Activated CD8-positive, alpha-beta memory T cell treated with anti-CD3 and anti-CD28 coated beads, Interleukin-2, amount 50 U/mL, for 24 hours (primary cell): Measurements from ENCODE around the gene ASIP.
"Not testable (repeated sequence)": the region's sequence is repeated elsewhere in the genome, so short reads cannot be mapped to it uniquely, and the experiment has no call there.

Source experiments
- DNase-seq: peaks from one replicate; pipeline ENCODE4 v3.0.0-alpha.2; 2020; ENCODE audit errors: extremely low read depth

The ASIP gene, protein sequence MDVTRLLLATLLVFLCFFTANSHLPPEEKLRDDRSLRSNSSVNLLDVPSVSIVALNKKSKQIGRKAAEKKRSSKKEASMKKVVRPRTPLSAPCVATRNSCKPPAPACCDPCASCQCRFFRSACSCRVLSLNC

DNA sequence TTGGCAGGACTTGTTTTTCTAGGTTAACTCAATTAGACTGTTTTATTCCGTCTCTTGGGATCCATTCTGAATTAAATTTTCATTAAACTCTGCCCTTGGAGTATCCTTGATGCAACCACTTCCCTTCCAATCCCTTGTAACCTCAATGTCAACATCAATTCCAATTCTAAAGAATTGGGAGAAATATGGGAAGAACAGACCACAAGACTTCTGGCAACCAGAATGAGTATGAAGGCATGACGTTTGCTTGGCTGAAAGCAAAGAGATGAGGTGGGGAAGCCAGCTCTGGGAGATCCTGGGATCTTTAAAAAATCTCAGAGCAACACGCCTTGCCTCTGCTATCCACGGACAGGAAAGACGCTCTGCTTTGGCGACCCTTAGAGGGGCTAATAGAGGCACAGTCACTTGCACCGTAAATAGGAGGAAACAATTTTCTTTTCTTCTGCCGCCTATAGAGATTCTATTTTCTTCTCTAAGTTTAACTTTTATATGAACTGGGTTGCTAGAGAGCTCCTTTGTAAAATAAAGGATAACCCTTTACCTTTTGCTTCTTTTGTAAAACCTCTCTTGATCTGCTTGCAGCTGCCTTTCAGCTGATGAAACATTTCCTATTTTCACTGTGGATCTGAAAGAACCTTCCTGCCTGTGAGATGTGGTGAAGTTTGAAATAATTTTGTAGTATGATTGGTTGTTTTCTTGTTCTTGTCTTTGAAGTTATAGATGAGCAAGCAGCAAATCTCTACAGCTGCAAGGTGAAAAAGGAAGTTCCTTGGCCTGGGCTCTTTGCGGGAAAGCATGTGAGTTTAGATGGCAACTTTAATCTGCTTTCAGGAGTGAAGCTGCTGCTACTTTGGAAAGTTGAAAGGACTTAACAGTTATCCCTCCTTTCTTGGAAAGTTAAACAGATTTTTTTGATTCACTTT lies at the start of gene ASIP:
Gene ASIP (plus strand): TSS at position 731 of the 923 bp plus-strand sequence. CDS start 18,952 bp downstream, outside the sequence.
- no peak for DNase-seq

DNA sequence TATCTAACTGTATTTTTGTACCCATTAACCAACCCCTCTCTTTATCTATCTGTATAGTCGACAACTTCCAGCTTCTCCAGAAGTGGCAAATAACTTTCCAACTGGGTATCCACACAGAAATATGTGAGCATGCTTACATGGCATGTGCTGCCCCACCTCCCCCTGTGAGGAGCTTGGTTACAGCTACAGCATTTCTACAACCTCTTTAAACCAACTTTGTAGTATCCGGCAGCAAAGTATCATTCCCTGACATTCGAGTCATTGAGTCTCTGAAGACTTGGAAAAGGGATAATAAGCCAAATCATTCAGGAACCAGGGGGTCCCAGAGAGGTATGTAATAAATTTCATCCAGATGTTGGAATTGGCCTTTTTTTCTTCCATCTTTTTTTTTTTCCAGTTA lies 48.2 kb upstream of the ASIP start:
- no peak for DNase-seq

DNA sequence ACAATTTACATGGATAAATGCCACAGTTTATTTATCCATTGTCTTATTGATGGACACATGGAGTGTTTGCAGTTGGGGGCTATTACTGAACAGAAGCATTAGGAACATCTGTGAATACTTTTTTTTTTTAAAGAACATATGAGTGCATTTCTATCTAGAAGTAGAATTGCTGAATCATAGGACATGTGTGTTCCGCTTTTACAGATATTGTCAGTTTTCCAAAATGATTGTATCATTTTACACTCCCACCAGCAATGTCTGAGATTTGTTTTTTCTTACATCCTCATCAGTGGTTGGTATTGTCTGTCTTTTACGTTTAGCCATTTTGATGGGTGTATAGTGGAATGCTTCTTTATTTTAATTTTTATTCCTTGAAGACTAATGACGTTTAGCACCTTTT lies 42.0 kb upstream of the ASIP start:
- DNase-seq = no peak

DNA sequence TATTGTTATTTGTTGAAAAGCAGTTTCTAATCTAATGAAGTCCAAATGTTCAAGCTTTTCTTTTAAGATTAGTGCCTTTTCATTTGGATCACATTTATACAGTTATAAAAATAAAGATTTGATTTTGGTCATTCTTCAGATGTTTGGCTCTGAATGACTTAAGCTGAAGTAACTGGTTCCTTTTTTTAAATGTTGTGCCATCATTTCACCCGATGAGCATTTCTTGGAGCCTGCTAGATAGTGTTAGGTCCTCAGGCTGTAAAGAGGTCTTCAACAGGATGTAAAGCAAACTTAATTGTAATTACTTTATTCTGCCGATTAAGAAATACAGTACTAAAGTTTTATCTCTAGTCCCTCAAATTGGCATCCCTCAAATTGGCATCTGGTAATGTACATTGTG lies 41.2 kb upstream of the ASIP start:
- no peak for DNase-seq

DNA sequence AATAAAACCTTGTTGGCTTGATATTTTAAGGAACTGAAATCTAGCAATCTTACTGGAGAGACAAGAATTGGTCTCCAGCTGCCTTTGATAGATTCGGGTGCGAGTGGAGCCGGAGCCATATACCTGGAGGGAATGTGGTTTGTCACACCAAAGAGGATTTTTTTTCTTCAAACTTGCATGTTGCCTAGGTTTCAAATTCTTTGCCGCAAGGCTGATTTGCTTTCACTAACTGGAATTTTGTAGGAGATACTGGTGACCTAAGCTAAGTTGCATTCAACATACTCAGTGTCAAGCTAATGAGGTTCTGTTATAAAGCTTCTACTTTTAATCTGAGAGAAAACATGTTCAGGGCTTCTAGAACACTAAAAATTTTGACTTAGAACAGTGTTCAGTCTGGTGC lies 39.7 kb upstream of the ASIP start:
- no peak for DNase-seq

DNA sequence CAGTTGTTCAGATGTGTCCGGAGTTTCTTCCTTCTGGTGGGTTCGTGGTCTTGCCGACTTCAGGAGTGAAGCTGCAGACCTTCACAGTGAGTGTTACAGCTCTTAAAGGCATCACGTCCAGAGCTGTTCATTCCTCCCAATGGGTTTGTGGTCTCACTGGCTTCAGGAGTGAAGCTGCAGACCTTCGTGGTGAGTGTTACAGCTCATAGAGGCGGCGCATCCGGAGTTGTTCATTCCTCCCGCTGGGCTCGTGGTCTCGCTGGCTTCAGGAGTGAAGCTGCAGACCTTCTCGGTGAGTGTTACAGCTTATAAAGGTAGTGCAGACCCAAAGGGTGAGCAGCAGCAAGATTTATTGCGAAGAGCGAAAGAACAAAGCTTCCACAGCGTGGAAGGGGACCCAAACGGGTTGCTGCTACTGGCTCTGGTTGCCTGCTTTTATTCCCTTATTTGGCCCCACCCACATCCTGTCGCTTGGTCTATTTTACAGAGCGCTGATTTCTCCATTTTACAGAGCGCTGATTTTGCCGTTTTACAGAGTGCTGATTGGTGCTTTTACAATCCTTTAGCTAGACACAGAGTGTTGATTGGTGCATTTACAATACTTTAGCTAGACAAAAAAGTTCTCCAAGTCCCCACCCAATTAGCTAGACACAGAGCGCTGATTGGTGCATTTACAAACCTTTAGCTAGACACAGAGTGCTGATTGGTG lies 35.9 kb upstream of the ASIP start:
- DNase-seq = not testable (repeated sequence)

DNA sequence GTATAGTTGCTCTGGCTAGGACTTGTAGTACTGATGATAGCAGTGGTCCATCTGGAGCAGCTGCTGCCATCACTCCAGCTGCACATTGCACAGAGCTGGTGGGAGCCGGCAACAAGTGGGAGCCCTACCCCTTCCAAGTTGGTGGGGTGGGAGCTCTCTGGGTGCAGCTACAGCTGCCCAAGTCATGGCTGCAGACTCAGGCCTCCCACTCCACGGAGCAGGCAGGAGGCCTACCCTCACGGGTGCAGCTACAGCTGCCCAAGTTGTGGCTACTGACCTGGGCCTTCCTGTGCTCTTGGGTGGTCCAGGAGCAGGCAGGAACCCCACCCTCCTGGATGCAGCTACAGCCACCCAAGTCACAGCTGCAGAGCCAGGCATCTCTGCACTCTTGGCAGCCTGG lies 32.1 kb upstream of the ASIP start:
- DNase-seq = no peak

DNA sequence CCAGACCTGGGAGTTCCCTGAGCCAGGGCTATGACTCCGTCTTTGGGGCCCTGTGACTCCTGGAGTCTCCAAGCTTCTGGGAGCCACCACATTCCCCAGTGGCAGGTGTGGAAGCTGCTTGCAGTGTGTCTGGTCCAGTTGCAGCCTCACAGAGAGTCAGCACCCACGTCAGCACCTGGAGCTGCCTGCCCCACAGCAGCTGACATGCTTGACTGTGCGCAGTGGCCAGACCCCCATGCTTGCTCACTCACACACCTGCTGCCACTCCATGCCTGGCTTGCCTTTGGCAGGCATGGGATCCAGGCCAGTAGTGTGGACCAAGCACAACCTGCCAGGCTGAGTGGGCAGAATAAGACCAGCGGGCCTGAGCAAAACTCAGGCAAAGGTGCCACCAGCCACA lies 31.0 kb upstream of the ASIP start:
- DNase-seq = no peak

DNA sequence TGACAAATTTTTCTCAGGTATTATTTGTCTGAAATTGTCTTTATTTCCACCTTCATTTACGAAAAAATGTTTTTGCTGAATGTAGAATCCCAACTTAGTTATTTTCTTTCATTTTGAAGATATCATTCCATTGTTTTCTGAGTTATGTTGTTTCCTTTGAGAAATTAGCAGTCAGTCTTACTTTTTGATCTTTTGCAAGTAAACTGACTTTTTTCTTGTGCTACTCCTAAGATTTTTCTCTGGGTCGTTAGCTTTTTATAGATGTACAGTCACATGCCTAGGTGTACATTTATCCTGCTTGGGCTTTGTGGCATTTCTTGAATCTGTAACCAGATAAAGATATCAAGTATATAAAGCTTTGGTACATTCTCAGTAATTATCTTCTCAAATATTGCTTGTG lies 29.6 kb upstream of the ASIP start:
- no peak for DNase-seq

DNA sequence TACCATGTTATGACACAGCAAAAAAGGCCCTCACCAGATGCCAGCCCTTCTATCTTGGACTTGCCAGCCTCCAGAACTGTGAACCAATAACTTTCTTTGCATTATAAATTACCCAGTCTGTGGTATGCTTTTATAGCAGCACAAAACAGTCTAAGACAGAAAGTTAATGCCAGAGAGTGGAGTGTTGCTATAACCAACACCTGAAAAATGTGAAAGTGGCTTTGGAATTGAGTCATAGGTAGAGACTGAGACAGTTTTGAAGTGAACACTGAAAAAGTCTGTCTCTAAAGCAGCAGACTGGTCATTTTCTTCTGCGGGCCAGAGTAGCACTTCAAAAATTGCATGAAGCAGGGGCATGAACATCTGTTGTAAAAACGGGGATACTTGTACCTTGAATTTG lies 28.0 kb upstream of the ASIP start:
- DNase-seq = no peak

DNA sequence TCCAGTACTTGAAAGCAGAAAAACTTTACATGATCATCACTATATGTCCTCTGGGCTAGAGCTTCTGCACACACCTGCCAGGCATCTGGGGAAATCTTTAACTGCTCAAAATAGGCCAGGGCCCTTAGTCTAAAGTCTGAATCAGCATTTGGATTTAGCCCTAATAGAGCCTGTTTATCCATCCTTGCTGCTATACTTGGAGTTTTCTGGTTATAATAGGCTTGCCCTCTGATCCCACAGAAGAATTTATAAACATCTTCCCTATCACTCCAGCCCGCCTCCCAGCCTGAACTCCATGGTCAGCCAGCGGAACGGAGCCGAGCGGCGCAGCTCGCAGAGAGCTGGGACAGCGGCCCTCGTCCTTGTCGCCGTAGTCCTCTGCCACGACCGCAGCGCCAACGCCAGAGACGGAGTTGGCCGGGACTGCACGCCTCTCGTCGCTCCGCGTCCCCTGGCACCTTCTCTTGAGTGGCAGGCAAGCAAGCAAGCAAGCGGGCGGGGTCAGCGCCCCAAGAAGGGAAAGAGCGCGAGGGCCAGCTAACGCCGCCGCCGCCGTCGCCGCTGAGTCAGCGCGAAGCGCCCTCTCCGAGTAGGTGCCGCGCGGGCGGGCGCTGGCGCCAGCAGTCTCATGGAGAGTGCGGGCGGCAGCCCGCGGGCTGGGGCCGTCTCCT lies 25.4 kb upstream of the ASIP start:
- DNase-seq = no peak

DNA sequence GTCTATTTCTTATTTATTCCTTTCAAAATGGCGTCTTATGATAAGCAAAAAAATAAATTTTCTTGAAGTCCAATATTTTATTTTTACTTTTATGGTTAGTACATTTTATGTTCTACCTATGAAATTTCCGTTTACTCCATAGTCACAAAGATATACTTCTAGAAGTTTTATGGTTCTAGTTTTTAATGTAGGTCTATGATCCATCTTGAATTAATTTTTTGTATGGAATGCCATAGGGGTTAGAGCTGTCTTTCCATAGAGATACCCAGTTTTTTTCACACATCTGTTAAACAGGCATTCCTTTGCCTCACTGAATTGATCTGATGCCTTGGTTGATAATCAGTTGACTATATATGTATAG lies 24.9 kb upstream of the ASIP start:
- no peak for DNase-seq

DNA sequence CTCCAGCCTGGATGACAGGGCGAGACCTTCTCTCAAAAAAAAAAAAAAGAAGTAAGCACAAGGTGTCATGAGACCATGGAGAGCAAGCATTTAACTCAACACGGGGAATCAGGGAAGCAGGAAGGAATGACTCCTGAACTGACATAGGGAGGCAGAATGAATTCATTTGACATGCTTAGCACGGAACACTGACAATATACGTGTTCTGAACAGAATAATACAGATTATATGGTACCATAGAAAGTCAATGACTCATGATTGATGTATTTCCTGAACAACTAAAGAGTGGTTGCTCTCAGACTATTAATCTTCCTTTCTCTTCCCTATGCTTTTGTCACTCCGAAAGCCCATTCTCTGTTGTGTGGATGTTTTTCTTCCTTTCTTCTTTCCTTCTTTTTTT lies 20.7 kb upstream of the ASIP start:
- no peak for DNase-seq

DNA sequence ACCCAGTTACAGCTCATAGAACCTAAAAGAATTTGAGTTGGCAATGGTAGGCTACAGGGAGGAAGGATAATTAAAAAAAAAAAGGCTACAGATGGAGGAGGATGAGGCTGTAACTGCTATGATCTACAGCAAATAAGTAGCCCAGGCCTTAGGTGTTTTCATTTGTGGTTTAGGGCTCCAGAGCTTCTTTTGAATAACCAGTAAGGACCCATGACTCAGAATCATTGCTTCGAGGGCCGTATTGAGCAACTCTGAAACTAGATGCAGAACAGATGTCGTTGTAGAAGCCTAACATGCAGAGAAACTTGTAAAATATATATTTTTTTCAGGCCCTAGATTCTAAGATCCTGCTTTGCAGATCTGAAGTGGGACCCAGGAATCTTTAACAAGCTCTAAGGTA lies 19.0 kb upstream of the ASIP start:
- DNase-seq = no peak

DNA sequence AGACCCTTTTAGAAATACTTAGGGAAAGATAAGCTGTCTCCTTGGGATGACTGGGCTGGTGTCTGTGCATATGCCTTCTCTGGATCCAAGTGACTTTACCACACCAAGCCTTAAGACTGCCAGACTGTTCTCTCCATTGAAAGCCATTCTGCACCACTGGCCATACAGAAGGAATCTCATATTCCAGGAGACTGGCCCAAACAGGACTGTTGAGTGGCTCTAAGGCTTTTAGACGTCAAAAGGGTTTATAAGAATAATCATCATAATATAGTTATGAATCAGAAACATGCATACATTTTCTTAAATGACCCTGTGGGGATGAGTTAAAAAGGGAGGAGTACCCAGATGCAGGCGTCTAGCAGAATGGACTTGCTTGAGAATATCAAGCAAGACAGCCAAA lies 17.0 kb upstream of the ASIP start:
- not testable (repeated sequence) for DNase-seq

DNA sequence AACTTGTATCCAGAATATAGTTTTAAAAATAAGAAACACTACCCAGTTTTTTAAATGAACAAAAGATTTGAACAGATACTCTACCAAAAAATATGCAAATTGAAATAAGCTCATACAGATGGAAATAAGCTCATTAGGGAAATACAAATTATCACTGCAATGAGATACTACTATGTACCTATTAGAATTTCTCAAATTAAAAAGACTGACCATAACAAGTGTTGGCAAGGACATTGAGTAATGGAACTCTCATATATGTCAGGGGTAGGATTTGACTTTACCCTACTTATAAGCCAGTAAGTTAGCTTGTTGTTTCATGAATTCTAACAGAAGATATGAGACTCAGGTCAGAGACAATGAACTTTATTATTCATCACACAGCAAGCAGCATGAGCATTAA lies 9.6 kb upstream of the ASIP start:
- DNase-seq = no peak

DNA sequence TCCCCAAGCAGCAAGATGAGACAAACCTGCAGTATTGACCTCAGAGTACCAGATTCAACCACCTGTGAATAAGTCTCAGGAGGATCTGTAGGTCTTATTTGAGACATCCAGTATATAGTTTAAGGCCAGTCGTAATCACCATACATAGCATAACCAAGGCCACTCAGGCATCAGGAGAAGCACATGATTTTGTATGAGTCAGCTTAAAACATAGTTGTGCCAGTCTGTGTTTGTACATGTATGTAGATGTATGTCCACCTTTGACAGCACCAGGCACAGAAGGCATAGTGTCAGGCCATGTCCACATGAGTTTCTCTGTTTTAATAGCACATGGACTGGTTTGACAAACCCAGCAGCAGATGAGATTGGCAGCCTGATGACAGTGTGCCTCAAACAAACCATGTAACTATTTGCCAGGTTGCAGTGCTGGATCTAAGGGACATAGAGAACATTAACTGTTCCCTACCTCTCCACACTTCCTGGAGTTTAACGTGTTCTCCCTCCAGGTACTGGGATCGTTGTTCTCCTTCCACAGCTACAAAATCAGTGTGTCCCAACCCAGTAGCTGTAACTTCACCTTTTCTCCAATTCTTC lies 8.6 kb upstream of the ASIP start:
- DNase-seq = no peak

DNA sequence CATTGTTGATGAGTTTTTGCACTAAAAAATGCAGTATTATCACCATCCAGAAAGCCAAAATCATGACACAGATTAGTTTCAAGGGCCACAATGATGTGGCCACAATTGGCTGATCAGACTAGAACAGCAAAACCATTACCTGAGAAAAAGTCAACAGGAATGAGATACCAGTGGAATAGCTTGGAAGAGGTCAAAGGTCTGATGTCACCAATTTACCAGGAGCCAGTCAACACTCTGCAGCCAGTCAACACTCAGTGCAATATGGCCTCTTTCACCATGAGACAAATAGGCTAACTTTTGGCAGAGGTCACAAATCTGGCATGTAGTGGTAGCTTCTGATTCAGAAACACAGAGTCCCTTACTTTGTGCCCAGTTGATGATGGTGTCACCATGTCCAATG lies 7.5 kb upstream of the ASIP start:
- no peak for DNase-seq

DNA sequence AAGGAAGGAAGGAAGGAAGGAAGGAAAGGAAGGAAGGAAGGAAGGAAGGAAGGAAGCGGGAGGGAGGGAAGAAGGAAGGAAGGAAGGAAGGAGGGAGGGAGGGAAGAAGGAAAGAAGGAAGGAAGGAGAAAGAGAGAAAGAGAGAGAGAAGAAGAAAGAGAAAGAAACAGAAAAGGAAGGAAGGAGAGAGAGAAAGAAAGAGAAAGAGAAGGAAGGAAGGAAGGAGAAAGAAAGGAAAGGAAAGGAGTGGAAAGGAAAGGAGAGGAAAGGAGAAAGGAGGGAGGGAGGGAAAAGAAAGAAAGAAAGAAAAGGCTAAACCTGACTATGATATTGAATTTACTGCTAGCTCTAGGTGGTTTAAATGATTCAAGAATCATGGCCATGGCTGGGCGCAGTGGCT lies 5.3 kb upstream of the ASIP start:
- DNase-seq = no peak

DNA sequence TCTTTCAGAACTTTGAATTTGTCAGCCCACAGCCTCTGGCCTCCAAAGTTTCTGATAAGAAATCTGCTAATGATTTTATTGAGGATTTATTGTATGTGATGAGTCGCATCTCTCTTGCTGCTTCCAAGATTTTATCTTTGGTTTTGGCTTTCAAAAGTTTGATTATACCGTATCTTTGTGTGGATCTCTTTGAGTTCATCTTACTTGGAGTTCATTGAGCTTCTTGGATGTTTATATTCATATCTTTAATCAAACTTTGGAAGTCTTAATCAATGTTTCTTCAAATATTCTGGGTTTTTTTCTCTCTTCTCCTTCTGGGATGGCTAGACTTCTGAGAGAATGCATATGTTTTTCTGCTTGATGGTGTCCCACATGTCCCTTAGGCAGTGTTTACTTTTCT lies 3.3 kb upstream of the ASIP start:
- DNase-seq = no peak

DNA sequence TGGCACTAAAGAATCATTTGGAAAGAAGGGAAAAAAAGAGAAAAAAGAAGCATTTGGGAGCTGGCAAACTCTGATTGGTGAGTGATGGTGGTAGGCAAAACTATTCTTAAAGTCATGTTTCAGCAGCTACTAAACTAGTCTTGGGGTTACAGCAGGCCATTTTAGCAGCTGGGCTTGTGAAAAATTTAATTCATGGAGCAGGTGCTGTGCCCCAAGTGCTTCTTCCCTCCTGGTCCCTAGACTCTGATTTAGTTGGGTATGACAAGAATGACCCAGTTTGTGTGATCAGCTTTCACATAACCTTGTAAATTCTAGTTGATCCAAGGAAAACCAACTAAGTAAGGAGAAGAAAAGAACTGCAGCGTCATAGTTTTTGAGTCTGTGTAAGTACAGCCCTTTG lies 1.1 kb upstream of the ASIP start:
- no peak for DNase-seq

DNA sequence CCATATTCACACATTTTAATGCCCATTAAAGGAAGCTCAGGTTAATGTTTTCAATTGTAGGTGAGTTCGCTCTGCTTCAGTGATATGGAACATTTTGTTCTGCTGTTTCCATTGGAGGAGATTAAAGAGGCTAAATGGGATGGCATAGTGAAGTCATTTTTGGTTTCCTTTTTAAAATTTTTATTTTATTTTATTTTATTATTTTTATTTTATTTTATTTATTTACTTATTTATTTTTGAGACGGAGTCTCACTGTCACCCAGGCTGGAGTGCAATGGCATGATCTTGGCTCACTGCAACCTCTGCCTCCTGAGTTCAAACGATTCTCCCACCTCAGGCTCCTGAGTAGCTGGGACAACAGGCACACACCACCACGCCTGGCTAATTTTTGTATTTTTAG lies 792 bp downstream of the ASIP start:
- DNase-seq = not testable (repeated sequence)
